Endothelial cell of umbilical vein (primary cell): ENCODE data around the gene TRRAP.

Experiments
- EZH2 ChIP-seq: IDR thresholded peaks from 2 replicates; pipeline ENCODE4 v1.6.1; 2012; ENCODE audit warnings: borderline replicate concordance, low read depth, mild to moderate bottlenecking, moderate library complexity, low read length, inconsistent platforms; ENCODE audit not compliant: severe bottlenecking
- JUN ChIP-seq: IDR thresholded peaks from 2 replicates; pipeline ENCODE4 v1.6.1; 2011; ENCODE audit warnings: borderline replicate concordance, low read depth; ENCODE audit not compliant: insufficient read length, insufficient read depth
- POLR2A ChIP-seq: IDR thresholded peaks from 2 replicates; pipeline ENCODE4 v1.6.1; 2012; ENCODE audit warnings: low read depth, mild to moderate bottlenecking, control low read depth, low read length
- POLR2AphosphoS5 ChIP-seq: IDR thresholded peaks from 2 replicates; pipeline ENCODE4 v1.6.1; 2012; ENCODE audit warnings: low read depth, mild to moderate bottlenecking, control low read depth, low read length, moderate library complexity; ENCODE audit not compliant: insufficient read depth
- TF ChIP-seq, protein P1 (sequence below), 2 donors: IDR thresholded peaks; 1 replicate in 1 of 2; 2 replicates in 1 of 2; pipeline ENCODE4 v1.5.1; 2011; ENCODE audit warnings: low read length in 2 of 2, mild to moderate bottlenecking in 2 of 2, moderate library complexity in 2 of 2, control low read depth in 1 of 2, inconsistent platforms in 1 of 2, low read depth in 1 of 2; ENCODE audit not compliant: insufficient read depth in 1 of 2; ENCODE audit errors: extremely low read depth in 1 of 2

DNA sequence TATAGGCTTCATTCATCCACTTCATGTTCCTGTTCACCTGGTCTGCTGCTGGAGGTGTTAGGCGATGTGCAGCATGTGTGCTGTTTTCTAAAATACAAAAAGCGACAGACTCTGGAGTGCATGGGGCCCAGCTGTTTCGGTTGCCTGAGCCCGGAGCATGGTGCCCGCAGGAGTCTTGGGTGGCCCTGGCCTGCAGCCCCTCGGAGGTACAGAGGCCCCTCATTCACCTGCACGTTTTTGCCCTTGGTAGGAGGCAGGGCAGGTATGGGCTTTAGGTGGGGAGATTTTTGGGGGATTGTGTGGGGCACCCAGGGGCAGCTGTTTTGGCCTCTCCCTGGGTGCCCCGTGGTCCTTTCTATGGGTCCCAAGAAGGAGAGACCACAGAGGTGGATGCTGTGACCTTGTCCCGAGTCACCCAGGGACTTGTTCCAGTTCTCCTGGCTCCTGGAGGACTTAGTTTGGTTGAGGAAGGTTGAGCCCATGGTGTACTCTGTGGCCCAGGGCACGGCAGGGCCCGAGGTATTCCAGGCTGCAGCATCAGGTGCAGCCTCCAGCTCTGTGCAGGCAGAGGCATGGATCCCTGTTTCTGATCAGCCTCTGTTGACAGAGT lies 130.7 kb downstream of the TRRAP start:
- TF ChIP-seq, protein P1, sequence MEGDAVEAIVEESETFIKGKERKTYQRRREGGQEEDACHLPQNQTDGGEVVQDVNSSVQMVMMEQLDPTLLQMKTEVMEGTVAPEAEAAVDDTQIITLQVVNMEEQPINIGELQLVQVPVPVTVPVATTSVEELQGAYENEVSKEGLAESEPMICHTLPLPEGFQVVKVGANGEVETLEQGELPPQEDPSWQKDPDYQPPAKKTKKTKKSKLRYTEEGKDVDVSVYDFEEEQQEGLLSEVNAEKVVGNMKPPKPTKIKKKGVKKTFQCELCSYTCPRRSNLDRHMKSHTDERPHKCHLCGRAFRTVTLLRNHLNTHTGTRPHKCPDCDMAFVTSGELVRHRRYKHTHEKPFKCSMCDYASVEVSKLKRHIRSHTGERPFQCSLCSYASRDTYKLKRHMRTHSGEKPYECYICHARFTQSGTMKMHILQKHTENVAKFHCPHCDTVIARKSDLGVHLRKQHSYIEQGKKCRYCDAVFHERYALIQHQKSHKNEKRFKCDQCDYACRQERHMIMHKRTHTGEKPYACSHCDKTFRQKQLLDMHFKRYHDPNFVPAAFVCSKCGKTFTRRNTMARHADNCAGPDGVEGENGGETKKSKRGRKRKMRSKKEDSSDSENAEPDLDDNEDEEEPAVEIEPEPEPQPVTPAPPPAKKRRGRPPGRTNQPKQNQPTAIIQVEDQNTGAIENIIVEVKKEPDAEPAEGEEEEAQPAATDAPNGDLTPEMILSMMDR (IDR thresholded peaks at IDR 0.05; ENCODE audit: extremely low read depth in 1 of 2, insufficient read depth in 1 of 2, low read depth in 1 of 2, low read length in 2 of 2) = no peak
- TF ChIP-seq POLR2A (no peak), JUN (no peak), EZH2 (no peak), POLR2AphosphoS5 (no peak)
